Karpas-422 (cell line): ENCODE measurements around the gene CD58. TPM values are rescaled to one million over a fixed set of nuclear protein-coding genes. Genes with fewer than 3 reads are reported as not detected.

Experiments used
- DNase-seq: peaks from one replicate; pipeline ENCODE4 v3.0.0-alpha.2; 2015
- H2AFZ ChIP-seq: fragments of 200-600 bp; sonication (generic); 2 replicates; pipeline ENCODE4 v1.6.1; 2014; ENCODE audit warnings: antibody characterized with exemption, low read length, mixed read lengths
- H3K27ac ChIP-seq: fragments of 200-600 bp; sonication (generic); 2 replicates; pipeline ENCODE4 v1.5.1; 2014; ENCODE audit warnings: mild to moderate bottlenecking, low read length, moderate library complexity
- H3K27me3 ChIP-seq: fragments of 200-600 bp; sonication (generic); 2 replicates; pipeline ENCODE4 v1.6.1; 2014; ENCODE audit warnings: low read length, mixed read lengths
- H3K36me3 ChIP-seq: fragments of 200-600 bp; sonication (generic); 2 replicates; pipeline ENCODE4 v1.6.1; 2014; ENCODE audit warnings: low read length, mixed read lengths; ENCODE audit not compliant: insufficient read depth
- H3K4me1 ChIP-seq: fragments of 200-600 bp; sonication (generic); 2 replicates; pipeline ENCODE4 v1.6.1; 2014; ENCODE audit warnings: mild to moderate bottlenecking, low read length, mixed read lengths
- H3K4me2 ChIP-seq: fragments of 200-600 bp; sonication (generic); 2 replicates; pipeline ENCODE4 v1.6.1; 2014; ENCODE audit warnings: low read length, low read depth, mild to moderate bottlenecking; ENCODE audit not compliant: poor library complexity, severe bottlenecking
- H3K4me3 ChIP-seq: fragments of 200-600 bp; sonication (generic); 2 replicates; pipeline ENCODE4 v1.5.1; 2014; ENCODE audit warnings: mild to moderate bottlenecking, antibody characterized with exemption, low read length, mixed read lengths
- H3K79me2 ChIP-seq: fragments of 200-600 bp; sonication (generic); 2 replicates; pipeline ENCODE4 v1.6.1; 2014; ENCODE audit warnings: mild to moderate bottlenecking, low read length, mixed read lengths
- H3K9ac ChIP-seq: fragments of 200-600 bp; sonication (generic); 2 replicates; pipeline ENCODE4 v1.6.0; 2014; ENCODE audit warnings: low read length
- H3K9me2 ChIP-seq: fragments of 200-600 bp; sonication (generic), shearing (Covaris generic); replicated peaks from 2 replicates; pipeline ENCODE4 v1.6.0; 2014; ENCODE audit warnings: mild to moderate bottlenecking, low read length, moderate library complexity; ENCODE audit not compliant: insufficient read depth
- H3K9me3 ChIP-seq: fragments of 300-700, 200-600 bp; sonication (generic); 2 replicates; pipeline ENCODE4 v1.6.1; 2014; ENCODE audit warnings: low read length, mixed read lengths
- H4K20me1 ChIP-seq: fragments of 200-600 bp; sonication (generic); 2 replicates; pipeline ENCODE4 v1.6.1; 2014; ENCODE audit warnings: mild to moderate bottlenecking, antibody characterized with exemption, low read length, low read depth; ENCODE audit not compliant: insufficient read depth
- total RNA-seq: library from RNA; depleted of rRNA; stranded (reverse); fragments of >200 nt; shearing (Covaris generic); gene quantifications from 2 replicates; pipeline ENCODE4 v1.2.3, GENCODE V29; 2014; ENCODE audit warnings: low replicate concordance

The CD58 gene
- total RNA-seq, 1 experiment from 2014 or later = 1.2 TPM

DNA sequence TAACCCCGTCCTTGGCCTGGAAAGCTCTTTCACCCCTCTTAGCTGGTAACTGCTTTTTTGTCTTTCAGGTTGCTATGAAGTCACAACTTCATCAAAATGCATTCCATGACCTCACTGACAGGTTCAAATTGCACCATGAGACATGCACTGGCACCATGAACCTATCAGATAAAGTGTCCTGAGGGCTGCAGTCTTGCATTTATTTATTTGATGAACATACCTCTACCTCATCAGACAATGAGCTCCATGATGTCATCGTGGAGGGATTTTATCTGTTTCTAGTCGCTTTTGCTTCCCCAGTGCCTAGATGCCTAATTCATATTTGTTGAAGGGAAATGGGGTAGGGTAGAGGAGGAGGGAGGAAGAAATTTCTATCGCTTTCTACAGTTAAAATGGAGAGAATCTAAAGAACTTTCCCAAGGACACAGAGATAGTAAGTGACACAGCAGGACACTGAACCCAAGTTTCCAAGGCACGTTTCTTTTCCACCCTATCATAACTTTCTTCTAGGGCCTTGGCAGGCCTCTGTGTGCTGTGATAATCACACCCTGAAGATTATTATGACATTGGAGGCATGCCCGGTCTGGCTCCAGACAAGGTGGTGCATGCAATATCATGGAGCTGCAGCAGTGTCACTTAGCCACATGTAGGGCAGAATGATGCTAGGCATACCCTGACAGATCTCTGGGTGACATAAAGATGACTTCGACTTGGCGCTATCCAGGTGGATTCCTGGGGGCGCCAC is 69.5 kb downstream of the CD58 start:
- no peaks in the 10 kb centered on the region for H4K20me1 ChIP-seq
- peaks cover 9% of the 10 kb centered on the region; the same call in 1 of the 2 replicates for H3K4me1 ChIP-seq
- H3K27me3 ChIP-seq = no peaks in the 10 kb centered on the region
- no peak overlapping the region for H3K27ac ChIP-seq
- no peaks in the 10 kb centered on the region for H3K79me2 ChIP-seq
- no peak overlapping the region for H2AFZ ChIP-seq
- H3K9me3 ChIP-seq = no peaks in the 10 kb centered on the region
- H3K36me3 ChIP-seq = no peaks in the 10 kb centered on the region
- H3K9me2 ChIP-seq = no peaks in the 10 kb centered on the region
- DNase-seq = no peak
- no peak overlapping the region for H3K4me3 ChIP-seq
- H3K9ac ChIP-seq = no peak overlapping the region
- H3K4me2 ChIP-seq = no peak overlapping the region

DNA sequence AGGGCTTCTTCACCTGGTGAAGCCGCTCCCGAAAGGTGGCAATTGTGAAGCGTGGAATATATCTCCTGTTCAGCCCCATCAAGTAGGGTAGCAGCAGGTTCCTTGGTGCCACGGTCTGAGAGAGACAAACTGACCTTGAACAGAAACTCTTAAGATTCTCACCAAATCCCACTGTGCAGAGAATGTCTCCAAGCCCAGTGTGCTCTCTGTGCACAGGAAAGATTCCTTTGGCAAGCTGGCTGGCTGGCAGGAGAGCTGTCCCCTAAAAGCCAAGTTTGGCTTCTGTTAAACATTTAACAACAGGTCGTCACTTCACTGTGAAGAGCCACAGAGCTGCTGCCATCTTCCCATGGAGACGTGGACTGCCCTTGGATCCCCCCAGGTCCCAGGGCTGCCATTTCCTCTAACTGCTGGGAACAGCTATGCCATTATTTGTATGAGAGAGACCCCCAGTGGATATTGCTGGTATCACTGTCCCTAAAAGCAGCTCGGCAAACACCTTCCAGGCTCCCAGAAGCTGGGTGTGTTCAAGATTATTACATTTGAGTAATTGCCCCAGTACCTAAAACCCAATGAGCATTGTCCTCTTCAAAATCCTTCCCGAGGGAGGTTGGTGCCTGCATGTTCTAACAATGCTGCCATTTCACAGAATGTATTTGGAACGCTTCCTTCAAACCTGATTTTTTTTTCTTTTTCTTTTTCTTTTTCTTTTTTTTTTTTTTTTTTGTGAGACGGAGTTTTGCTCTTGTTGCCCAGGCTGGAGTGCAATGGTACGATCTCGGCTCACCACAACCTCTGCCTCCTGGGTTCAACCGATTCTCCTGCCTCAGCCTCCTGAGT is 71.8 kb downstream of the CD58 start:
- Histone ChIP-seq H3K27me3 (no peaks in the 10 kb centered on the region), H3K36me3 (no peaks in the 10 kb centered on the region), H3K27ac (no peak overlapping the region), H3K4me2 (no peak overlapping the region), H3K9ac (no peak overlapping the region), H3K79me2 (no peaks in the 10 kb centered on the region), H3K9me2 (no peaks in the 10 kb centered on the region), H2AFZ (peak overlapping the region; percentile 21; the same call in 1 of the 2 replicates), H4K20me1 (no peaks in the 10 kb centered on the region), H3K9me3 (no peaks in the 10 kb centered on the region), H3K4me3 (no peak overlapping the region), H3K4me1 (peaks cover 9% of the 10 kb centered on the region; the same call in 1 of the 2 replicates)
- DNase-seq = peak; percentile 87

DNA sequence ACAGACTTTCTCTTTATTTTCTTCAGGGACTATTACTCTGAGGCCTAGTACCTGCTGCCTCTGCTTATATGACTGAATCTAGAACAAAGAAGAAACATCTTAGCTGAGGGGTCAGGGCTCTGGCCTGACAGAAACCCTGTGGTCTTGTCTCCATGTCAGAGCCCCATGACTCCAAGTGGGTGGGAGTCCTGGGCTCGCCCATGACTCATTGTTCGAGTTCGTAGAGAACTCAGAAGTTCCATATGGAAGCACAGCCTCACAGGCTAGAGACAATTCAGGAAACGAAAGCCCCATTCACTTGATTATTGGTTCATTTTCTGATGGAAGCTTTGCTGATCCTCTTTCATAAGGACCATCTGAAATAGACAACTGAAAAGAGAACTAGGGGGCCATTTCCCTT is 73.2 kb downstream of the CD58 start:
- H4K20me1 ChIP-seq = no peaks in the 10 kb centered on the region
- no peaks in the 10 kb centered on the region for H3K9me2 ChIP-seq
- H3K27ac ChIP-seq = no peak overlapping the region
- no peaks in the 10 kb centered on the region for H3K36me3 ChIP-seq
- no peak overlapping the region for H3K4me3 ChIP-seq
- H3K79me2 ChIP-seq = no peaks in the 10 kb centered on the region
- H3K4me2 ChIP-seq = no peak overlapping the region
- DNase-seq = no peak
- no peaks in the 10 kb centered on the region for H3K27me3 ChIP-seq
- H2AFZ ChIP-seq = 0 out of 2 replicates have a peak overlapping the region, but pooled peaks have one; percentile 3
- no peak overlapping the region for H3K9ac ChIP-seq
- H3K9me3 ChIP-seq = no peaks in the 10 kb centered on the region
- peaks cover 16% of the 10 kb centered on the region for H3K4me1 ChIP-seq

DNA sequence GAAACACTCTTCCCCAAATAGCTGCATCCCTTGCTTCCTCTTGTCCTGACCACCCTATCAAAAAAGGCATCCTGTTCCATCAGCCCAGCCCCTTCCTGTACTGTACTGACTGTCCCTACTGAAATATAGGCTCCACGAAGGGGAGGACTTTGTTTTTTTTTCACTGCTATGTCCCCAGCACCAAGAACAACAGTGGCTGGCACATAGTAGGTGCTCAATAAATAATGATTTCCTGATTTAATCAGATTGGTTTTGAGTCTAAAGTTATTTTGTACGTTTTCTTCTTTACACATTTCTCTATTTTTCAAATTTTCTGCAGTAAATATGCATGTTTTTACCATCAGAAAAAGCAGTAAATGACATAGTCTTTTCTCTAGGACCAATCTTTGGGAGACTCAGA is 73.9 kb downstream of the CD58 start:
- Histone ChIP-seq H4K20me1 (no peaks in the 10 kb centered on the region), H3K27me3 (no peaks in the 10 kb centered on the region), H3K4me1 (peaks cover 24% of the 10 kb centered on the region), H3K9ac (no peak overlapping the region), H2AFZ (no peak overlapping the region), H3K4me2 (no peak overlapping the region), H3K9me3 (no peaks in the 10 kb centered on the region), H3K36me3 (no peaks in the 10 kb centered on the region), H3K4me3 (no peak overlapping the region), H3K9me2 (no peaks in the 10 kb centered on the region), H3K27ac (no peak overlapping the region), H3K79me2 (no peaks in the 10 kb centered on the region)
- DNase-seq = no peak

DNA sequence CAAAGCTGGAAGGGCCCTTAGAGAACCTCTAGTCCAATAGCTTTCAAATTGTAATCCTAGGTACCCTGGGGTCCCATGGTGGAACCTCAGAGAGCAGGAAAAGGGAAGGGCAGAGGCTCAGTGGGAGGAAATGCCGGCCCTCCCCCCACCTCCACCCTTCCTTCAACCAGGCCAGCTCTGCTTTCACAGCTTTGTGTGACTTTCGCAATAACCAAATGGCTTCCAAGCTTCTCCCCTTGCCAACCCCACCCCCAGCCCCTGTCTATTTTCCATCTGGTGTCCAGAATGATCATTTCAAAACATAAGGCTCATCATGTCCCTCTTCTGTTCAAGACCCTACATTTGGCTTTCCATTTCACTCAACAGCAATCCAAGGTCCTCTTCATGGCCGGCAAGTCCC is 74.4 kb downstream of the CD58 start:
- Histone ChIP-seq H3K9me3 (no peaks in the 10 kb centered on the region), H3K27me3 (no peaks in the 10 kb centered on the region), H3K4me1 (peaks cover 26% of the 10 kb centered on the region), H3K79me2 (no peaks in the 10 kb centered on the region), H3K9ac (no peak overlapping the region), H3K9me2 (no peaks in the 10 kb centered on the region), H2AFZ (no peak overlapping the region), H3K36me3 (no peaks in the 10 kb centered on the region), H3K4me3 (no peak overlapping the region), H4K20me1 (no peaks in the 10 kb centered on the region), H3K4me2 (no peak overlapping the region), H3K27ac (no peak overlapping the region)
- no peak for DNase-seq

DNA sequence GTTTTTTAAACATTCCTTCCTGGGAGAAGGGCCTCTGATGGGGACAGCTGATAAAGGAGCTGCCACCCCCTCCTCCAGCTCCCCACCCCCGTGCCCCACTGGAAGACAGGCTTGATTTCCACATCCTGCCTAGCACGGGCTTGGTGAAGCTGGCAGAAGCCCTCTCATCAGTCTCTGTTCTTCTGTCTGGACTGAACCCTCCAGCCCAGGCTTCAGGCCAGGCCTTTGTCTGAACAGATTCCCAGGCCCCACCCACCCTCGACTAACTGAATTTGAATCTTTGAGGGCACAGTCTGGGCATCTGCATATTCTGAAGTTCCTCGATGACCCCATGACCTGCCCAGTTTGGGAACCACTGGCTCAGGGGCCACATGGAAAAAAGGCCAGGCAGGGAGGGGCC is 75.3 kb downstream of the CD58 start:
- H3K9me2 ChIP-seq = no peaks in the 10 kb centered on the region
- H3K27me3 ChIP-seq = no peaks in the 10 kb centered on the region
- H3K4me3 ChIP-seq = no peak overlapping the region
- no peak for DNase-seq
- no peaks in the 10 kb centered on the region for H3K9me3 ChIP-seq
- no peak overlapping the region for H3K27ac ChIP-seq
- H3K9ac ChIP-seq = no peak overlapping the region
- no peaks in the 10 kb centered on the region for H3K79me2 ChIP-seq
- no peaks in the 10 kb centered on the region for H3K36me3 ChIP-seq
- H4K20me1 ChIP-seq = no peaks in the 10 kb centered on the region
- no peak overlapping the region for H2AFZ ChIP-seq
- H3K4me2 ChIP-seq = no peak overlapping the region
- peaks cover 26% of the 10 kb centered on the region for H3K4me1 ChIP-seq

DNA sequence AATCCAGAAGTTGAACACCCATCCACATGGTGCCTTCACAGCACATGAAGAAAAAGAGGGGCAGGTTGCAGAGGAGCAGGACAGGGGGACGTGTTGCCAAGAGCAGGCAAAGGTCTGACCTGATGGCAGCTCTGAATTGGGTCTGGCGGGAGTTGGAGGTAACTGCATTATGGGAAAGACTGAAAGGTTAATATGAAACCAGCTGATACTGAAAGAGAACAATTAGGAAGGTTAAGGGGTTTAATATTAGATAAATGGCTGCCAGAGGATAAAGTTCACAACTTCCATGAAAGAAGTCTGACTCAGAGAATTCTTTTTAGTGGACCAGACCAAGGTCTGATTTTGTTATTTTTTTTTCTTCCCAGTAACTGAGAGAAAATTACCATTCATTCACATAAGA is 76.1 kb downstream of the CD58 start:
- Histone ChIP-seq H3K4me2 (no peak overlapping the region), H3K9me3 (no peaks in the 10 kb centered on the region), H3K4me1 (peaks cover 26% of the 10 kb centered on the region), H4K20me1 (no peaks in the 10 kb centered on the region), H3K36me3 (no peaks in the 10 kb centered on the region), H3K9me2 (no peaks in the 10 kb centered on the region), H3K27me3 (no peaks in the 10 kb centered on the region), H3K4me3 (no peak overlapping the region), H3K9ac (no peak overlapping the region), H3K79me2 (no peaks in the 10 kb centered on the region), H2AFZ (no peak overlapping the region), H3K27ac (no peak overlapping the region)
- DNase-seq = no peak

DNA sequence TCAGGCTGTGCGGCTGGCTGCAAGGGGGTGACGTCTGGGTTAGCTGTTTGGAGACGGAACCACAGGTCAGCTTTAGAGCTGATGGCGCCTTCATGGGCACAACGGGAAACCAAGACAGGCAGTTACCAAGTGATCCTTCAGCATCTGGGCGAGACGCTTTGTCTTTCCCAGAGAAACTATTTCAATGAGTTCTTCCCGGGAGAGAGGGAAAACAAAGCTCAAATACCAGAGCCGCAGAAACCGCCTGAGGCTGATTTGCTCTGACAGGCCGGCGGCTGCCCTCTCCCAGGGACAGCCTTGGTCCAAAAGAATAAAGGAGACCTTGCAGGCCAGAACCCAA is 76.5 kb downstream of the CD58 start:
- H3K27ac ChIP-seq = no peak overlapping the region
- H3K4me2 ChIP-seq = no peak overlapping the region
- DNase-seq = no peak
- no peaks in the 10 kb centered on the region for H3K79me2 ChIP-seq
- H3K4me3 ChIP-seq = no peak overlapping the region
- H3K9ac ChIP-seq = no peak overlapping the region
- no peaks in the 10 kb centered on the region for H3K9me3 ChIP-seq
- peaks cover 26% of the 10 kb centered on the region for H3K4me1 ChIP-seq
- H3K27me3 ChIP-seq = no peaks in the 10 kb centered on the region
- H3K36me3 ChIP-seq = no peaks in the 10 kb centered on the region
- no peak overlapping the region for H2AFZ ChIP-seq
- H4K20me1 ChIP-seq = no peaks in the 10 kb centered on the region
- H3K9me2 ChIP-seq = no peaks in the 10 kb centered on the region
